HG03045 (cell line): ENCODE data around the gene H2BK1.
A peak's percentile ranks its signal among the peaks of the same experiment; 100 is the strongest.

ENCODE experiments used
- ATAC-seq: cut with Tn5 transposase; IDR thresholded peaks from one replicate; pipeline ENCODE4 v1.9.1; 2021; ENCODE audit warnings: mild to moderate bottlenecking, moderate library complexity; ENCODE audit not compliant: unreplicated experiment

H2BK1 gene

DNA sequence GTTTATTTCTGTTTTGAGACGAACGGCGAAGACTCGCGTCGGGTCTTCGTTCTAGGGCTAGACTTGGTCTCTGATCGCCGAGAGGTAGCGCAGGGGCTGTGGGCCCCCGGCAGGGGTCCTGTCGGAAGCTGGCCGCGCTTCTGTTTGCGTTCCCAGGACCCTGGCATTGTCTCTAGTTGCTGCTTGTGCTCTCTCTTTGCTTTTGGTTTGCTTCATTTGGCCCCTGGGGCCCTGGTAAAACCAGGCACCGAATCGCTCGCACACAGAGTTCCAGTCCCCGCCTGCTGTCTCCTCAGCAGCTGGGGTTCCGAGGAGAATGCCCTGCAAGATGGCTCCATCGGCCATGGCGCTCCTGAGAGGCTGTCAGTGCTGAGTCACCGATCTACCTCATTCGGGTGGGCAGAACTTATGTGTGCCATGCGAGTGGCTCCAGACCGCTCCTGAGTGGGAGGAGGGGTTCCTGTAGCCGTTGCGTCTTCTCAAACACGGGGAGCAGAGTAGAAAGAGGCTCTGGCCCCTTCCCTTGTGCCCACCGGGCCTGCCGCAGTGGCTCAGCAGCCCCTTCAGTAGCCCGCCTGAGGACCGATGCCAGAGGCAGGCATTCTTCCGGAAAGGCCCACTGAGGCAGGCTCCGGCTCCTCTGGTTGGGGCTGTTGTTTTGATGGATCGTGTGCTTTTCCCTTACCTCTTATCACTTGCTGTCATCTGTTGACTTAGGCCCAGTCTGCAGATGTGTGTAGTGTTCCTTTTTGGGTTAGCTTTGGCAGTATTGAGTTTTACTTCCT, 22.8 kb upstream of the H2BK1 start:
- peak; percentile 35 for ATAC-seq

DNA sequence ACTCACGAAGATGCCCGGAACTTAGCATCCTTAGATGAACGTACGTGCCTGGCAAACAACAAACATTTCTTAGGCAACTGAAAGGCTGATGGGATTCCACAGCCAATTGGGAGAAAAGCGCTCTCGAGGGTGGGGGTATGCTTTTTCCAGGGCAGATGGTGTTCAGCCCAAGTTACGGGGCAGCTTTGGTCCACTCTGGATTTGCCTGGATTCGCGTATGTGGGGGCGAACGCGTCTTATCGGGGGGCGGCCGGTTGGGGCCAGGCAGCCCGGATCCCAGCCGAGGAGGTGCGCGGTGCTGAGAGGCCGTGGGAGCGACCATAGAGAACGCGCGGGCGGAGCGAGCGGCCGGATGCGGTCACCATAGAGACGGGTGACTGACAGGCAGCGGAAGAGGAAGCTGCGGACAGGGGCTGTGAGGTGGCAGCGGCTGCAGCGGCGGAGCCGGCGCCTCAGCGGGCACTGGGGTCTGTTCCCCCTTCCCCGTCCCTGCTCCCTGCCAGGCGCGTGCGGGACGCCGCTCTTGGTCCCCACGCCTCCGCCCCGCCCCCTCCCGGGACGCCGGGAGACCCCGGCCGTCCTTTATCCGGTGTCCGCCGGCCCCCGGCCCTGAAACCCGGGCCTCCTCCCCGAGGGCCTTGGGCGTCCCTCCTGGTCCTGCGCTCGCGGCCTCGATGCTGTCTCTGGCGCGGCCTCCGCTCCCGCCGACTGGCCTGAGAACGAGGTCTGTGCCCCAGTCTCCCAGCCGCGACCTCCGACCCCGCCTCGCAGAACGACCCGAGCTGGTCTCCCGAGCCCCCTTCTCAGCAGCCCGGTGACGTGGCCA, 22.0 kb upstream of the H2BK1 start, which contains the start of gene CHPF2:
Gene CHPF2 (plus strand): TSS at position 393 of the 826 bp plus-strand sequence. CDS start 1,529 bp downstream, outside the sequence.
- ATAC-seq = peak; percentile 98

DNA sequence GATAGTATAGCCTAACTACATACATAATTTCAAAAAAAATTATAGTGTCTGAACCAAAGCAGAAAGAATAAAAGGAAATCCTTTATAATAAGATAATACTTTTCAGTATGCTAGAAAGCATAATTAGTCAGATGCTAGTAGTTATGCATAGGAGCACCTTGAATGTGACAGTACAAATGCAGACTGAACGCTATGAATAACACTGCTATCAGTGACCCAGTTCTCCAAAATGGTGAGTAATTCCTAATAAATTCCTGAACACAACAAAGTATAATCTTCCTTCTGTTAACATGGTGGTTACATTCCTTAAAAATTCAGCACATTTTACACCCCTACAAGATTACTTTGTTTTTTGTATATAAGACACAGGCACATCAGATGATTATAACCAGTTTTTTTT, 20.8 kb upstream of the H2BK1 start:
- no peak for ATAC-seq

DNA sequence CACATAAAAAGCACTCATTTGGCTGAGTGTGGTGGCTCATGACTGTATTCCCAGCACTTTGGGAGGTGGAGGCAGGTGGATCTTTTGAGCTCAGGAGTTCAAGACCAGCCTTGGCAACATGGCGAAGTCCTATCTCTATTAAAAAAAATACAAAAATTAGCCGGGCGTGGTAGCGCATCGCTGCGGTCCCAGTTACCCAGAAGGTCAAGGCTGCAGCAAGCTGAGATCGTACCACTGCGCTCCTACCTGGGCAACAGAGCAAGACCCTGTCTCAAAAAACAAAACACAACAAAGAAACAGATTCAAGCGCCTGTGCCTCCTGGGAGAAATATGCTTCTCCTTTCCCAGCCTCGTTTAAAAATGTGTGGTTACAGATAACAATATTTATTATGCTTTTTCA, 19.0 kb upstream of the H2BK1 start:
- ATAC-seq = no peak

DNA sequence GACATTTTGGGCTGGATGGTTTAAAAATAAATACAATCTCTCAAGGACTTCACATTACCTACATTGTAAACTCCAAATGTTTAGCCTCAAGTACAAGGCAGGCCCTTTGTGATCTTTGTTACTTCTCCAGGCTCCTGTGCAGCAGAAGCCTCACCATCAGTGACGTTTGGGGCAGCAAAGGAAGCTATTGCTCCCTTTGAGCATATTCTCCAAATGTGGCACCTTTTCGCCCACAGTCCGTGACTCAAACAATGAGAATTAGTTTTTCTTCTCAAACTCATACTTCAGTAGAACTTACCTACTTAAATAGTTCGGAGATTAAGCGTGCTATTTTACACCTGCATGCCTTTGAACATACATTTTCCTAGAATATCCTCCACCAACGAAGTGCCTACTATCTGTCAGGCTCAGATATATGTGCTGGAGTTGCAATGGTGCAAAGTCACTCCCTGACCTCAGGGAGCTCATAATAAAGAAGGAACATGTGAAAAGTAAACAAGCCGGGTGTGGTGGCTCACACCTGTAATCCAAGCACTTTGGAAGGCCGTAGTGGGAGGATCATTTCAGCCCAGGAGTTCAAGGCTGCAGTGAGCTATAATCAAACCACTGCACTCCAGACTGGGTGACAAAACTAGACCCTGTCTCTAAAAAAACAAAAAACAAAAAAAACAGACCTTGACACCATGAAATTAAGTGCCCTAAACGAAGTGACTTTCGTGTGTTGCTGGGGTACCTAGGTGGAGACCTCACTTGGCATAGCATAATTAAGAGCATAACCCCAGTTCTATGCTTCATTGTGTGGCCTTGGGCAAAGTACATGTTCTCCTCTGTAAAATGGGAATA, 18.0 kb upstream of the H2BK1 start:
- ATAC-seq = no peak

DNA sequence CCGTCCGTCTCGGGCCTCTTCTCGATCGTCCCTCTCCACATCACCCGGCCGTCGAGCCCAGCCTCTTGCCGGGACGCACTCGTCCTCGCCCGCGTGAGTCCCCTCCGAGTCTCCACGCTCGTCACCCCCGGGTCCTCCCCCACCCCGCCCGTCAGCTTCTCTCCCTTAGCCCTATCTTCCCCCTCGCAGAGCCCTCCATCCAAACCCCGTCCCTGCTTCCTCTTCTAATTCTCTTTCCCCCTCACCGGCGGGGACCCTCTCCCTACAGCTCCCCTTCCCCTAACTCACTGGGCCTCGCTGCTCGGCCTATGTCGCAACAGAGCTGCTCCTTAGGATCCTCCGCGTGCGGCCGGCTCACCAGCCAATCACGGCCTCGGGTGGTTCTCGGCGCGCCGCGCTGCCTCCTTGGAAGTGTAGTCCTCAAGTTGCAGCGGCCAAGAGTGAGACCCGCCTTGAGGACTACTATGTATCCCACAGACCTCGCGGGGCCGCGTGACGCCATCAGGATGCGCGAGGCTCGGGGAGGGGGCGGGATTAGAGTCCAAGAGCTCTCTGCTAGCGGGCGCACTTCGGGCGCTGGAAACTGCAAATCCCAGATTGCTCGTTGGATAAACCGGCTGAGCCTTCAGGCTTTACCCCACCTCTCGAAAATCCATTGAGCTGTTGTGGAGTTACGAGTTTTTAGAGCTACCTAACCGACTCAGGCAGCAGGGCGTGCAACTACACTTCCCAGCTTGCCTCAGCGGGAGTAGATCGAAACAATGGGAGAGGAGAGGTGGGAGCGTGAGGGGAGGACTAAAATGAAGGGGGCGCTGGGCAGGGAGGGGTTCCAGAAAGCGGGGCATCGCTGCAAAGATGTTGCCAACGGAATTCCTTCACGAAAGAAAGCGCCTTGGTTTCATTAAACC, 16.8 kb upstream of the H2BK1 start, which contains the start of gene ABCF2:
Gene ABCF2 (minus strand): TSS at position 331 of the 908 bp plus-strand sequence. CDS start 747 bp downstream, outside the sequence.
- peak; percentile 100 for ATAC-seq

DNA sequence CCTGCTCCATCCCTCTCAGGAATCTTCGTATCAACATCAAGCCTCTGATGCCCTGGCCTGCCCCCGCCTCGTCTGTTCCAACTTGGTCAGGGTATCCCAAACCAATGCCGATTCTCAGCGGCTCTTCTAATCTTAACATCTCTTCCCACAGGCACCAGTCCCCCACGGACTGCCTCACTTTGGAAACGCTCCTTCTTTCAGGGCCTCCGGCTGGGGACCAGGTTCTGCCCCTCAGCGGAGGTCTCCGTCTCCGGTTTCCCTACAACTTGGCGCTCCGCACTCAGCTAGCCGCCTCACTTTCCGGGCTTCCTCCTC, 16.2 kb upstream of the H2BK1 start:
- ATAC-seq = peak; percentile 8

DNA sequence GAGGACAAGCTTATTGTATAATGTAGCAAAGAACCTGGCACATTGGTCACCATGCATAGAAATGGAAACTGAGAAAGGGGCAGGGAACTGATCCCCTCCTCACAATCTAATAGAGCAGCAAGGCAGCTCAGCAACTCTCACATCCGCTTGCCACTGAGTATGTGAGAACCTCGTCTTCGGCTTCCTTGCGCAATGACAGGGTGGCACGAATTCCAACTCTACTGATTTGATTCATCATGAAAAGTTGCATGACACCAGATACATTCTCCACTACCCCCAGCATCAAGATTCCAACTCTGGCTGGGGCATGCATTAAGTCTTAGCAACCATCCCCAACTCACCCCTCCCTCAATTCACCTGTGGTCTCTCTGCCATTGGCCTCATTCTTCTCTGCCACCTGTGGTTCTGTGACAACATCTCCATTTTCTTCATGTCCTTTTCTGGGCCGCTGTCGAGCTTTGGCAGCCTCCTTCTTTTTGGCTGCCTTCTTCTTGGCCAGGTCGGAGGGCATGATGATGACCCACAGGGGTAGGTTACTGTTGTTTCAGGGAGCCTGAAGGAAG, 15.7 kb upstream of the H2BK1 start:
- ATAC-seq = no peak

DNA sequence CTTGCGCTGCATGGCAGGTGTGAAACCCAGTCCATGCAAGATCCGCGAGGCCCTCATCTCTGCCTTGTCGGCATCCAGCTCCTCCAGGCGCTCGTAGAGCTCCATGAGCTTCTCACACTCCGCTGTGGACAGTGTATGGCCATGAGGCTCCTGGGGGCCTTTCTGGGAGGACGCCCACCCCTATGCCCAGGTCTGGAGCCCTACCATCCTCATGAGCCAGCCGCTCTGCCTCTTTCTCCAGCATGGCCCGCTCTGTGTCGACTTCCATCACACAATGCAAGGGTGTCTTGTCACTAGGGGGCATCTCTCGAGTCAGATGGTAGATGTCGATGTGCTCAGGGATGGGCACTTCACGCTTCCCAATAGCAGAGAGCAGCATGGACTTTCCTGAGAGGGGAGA, 13.4 kb upstream of the H2BK1 start:
- no peak for ATAC-seq

DNA sequence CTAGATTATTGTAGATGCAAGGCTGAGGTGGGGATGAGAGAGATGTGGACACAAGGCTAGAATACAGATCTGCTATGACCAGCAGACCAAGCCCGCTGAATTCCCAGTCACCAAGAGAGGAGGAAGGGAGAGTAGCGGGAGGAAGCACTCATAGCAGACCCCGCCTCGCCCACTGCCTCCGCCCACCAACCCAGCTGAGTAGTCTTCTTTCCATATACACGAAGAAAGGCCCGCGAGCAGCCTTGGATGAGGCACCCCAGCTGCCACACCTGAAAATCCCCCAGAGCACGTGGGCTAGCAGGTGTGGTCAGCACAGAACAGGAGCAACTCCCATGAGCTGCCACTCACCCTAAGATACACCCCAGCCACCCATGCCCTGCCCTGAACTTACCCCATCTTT, 7.9 kb upstream of the H2BK1 start:
- no peak for ATAC-seq

DNA sequence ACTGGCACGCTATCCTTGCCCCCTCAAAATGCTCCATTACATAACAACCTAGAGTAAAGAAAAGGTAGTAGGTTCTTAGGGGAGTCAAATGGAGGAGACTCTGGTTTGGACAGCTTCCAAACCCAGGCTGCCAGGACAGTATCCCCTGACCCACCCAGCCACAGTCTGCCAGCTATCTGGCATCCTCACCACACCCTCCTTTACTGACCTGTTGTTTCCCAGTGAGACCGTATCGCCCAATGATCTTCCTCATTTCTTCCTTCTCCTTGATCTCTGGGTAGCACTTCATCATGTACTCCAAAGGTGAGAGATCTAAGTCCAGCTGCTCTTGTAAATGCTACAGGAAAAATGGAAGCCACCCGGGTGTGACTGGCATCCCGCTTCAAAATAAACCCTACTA, 5.1 kb upstream of the H2BK1 start:
- no peak for ATAC-seq

DNA sequence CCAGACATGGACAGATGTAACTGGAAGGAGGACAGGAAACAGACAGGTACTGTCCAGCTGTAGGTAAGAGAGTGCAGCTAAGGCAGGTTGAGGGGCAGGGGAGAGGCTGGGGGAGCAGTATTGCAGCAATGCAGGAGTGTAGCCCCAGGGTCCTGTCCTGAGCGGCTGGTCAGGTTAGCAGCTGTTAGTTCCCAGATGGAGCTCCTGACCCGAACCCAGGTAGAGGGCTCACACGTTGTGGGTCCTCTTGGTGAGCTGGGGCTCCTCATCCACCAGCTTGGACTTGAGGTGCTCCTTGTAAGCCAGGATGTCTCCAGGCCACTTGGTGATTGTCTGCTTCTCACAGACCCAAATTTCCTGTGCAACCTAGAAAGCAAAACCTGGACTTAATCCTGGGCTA, 3.5 kb upstream of the H2BK1 start:
- no peak for ATAC-seq

DNA sequence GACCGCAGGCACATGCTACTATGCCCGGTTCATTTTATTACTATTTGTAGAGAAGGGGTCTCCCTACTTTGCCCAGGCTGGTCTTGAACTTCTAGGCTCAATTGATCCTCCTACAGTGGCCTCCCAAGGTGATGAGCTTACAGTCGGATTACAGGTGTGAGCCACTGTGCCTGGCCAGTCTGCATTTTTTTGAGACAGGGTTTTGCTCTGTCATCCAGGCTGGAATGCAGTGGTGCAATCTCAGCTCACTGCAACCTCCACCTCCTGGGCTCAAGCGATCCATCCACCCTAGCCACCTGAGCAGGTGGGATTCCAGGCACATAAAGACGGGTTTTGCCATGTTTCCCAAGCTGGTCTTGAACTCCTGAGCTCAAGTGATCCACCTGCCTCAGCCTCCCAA, 2.3 kb upstream of the H2BK1 start:
- ATAC-seq = no peak

DNA sequence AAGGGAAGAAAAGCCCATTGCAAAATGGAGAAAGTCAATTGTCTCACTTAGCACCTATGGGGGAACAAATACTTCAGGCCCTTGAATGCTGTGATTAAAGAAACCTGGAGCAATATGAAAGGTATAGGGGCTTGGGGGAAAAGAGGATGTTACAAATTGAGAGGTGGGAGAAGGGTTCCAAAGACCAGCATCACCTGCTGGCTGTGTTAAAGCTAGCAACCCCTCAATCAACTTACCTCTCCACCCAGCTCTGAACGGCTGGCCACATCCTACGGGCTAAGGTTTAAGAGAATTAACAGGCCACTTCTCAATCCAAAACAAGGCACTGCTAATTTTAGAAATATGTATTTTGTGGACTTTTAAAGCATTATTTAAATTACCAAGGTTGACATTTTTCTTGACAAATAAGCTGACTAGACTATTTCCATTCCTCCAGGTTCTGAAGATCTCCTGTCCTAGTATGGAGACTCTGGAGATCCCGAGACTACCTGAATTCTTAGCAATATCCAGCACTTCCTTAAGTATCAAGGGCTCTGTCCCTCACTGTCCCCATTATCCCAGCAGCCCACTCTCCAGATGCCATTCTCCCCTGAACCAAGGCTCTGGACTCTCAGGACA, 976 bp upstream of the H2BK1 start:
- ATAC-seq = no peak

DNA sequence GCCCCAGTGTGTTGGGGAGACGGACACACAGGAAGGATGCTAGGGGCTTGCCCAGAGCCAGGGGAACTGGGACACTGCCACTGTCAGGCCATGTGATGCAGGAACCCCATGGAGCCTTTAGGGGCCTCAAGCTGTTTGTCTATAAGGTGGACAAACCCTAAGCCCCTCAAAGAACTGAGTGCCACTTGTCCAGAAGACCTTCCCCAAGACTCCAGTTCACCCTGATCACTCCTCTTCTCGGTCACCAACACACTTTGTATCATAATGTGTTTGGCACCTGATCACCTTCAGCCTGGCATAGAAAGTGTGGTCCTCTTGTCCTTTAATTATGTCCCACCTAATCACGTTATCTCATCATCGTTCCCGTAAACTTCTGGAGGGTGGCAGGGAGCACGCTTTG, 700 bp downstream of the H2BK1 start:
- ATAC-seq = no peak

DNA sequence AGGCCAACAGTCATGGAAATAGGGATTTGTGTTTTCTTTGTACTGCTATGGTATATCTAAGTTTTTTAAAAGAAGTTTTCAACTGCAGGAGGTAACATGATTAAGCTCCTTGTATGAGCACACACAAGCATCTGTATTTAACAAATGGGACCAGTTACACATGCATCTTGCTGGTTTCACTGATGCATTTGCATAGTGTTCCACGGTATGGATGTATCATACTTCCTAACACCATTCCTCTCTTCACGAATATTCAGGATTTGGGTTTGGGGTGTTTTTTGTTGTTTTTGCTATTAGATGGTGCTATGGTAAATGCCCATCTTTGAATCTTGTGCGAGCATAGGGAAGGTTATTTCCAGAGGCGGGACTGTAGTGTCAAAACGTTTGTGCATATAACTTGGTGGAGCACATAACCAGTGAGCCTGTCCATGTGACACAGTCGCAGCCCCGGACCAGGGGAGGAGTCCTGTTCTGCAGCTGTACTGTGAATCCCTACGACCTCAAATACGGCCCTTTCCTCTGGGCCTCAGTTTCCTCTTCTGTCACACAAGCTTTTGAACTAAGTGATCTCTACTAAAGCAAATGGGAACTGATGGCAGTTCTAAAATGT, 1.9 kb downstream of the H2BK1 start:
- ATAC-seq = no peak

DNA sequence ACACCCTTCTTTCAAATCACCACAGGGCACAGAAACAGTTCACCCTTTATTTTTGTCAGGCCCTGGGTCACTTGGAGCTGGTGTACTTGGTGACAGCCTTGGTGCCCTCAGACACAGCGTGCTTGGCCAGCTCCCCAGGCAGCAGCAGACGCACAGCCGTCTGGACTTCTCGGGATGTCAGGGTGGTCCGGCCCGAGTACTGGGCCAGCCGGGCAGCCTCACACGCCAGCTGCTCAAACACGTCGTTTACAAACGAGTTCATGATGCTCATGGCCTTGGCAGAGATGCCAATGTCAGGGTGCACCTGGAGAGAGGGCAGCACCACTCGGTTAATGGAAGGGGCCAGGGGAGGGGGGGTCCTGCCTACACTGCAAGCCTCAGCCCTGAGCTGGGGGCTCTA, 2.5 kb downstream of the H2BK1 start:
- no peak for ATAC-seq

DNA sequence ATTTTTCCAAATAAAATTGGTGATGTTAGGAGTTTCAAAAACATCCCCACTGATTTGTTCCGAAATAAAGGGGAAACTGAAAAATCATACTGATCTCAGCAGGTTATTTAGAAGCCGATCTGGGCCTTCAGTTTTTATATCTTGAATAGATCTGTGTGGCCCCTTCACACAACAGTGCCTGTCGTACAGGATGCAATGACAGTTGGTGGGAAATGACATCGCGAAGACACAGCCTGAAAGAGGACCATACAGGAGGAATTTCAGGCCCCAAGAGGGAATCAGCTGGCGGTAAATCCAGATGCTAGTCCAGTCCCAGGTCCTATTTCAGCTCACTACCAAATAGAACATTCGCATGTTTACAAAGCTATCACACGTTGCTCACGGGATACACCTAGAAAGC, 3.0 kb downstream of the H2BK1 start:
- ATAC-seq = no peak

DNA sequence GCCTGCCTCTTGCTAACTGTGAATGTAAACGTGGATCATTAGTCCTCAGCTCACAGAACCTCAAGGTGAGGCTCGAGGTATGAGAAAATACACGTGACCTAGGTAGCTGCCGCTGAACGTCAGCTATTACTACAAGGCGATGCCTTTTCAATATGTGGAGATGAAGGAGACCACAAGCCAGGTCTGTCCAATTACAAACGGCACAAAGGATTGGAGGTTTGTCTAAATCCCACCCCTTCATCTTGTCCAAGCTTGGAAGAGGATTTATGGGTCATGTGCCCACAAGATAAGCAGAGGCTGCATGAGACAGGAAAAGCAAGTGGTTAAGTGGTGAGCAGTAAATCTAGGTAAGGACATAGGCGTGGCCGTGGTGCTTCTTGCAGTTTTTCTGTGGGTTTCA, 3.4 kb downstream of the H2BK1 start:
- no peak for ATAC-seq
